K562 (cell line): ENCODE results near the gene SULT1E1. TPM values are rescaled to one million over a fixed set of nuclear protein-coding genes. Genes with fewer than 3 reads are reported as not detected.

Experiments
- ATAC-seq: fragments of 200-7000 bp; cut with Tn5 transposase; 3 replicates; pipeline ENCODE4 v1.9.1; 2020; ENCODE audit warnings: moderate library complexity
- BruUV-seq: library from RNA; stranded (reverse); fragments of 400-500 nt; replicated peaks from 2 replicates; lab custom pipeline; 2021; lab: Mats Ljungman, UMichigan
- CTCF ChIA-PET: fragments of 300-600 bp; formaldehyde crosslinking; extraction: SDS; loops from one replicate; lab custom pipeline; 2021; ENCODE audit warnings: low intra/inter-chr PET ratio; lab: Yijun Ruan, JAX
- POLR2A ChIA-PET: fragments of 300-600, 350-650 bp; sonication (Branson Sonifier 250); formaldehyde crosslinking; extraction: SDS; loops from one replicate; lab custom pipeline; 2021; ENCODE audit warnings: antibody characterized with exemption, inconsistent platforms; lab: Yijun Ruan, JAX
- DNase-seq, 4 experiments: peaks; one replicate each; pipeline versions ENCODE4 v3.0.0 to v3.0.0-alpha.2; 2011 to 2018; ENCODE audit warnings: low spot score in 3 of 4, mixed read lengths in 3 of 4; ENCODE audit errors: extremely low read depth in 1 of 4
- FAIRE-seq: peaks from 2 replicates; lab custom pipeline; 2011; peaks lifted over from hg19 to GRCh38; lab: Jason Lieb, UNC
- H2AFZ ChIP-seq: 2 replicates; pipeline ENCODE4 v1.6.0; 2011; ENCODE audit warnings: low read depth, low read length, control low read depth, inconsistent platforms
- H3K27ac ChIP-seq: fragments of 200-600 bp; 3 replicates; pipeline ENCODE4 v1.8.0; 2011; ENCODE audit warnings: low read depth, mild to moderate bottlenecking, control low read depth, inconsistent platforms, low read length, moderate library complexity, mixed read lengths; ENCODE audit errors: extremely low read depth
- H3K27me3 ChIP-seq, 2 experiments: fragments of 300-600 bp in 1 of 2; 2 replicates in 1 of 2; 3 replicates in 1 of 2; pipeline versions ENCODE4 v1.6.0 to v1.8.0; 2011; ENCODE audit warnings: inconsistent platforms in 2 of 2, low read length in 2 of 2, mild to moderate bottlenecking in 1 of 2, mixed read lengths in 1 of 2, moderate library complexity in 1 of 2; ENCODE audit not compliant: control insufficient read depth in 2 of 2, insufficient read depth in 2 of 2
- H3K36me3 ChIP-seq: fragments of 300-600 bp; 3 replicates; pipeline ENCODE4 v1.8.0; 2011; ENCODE audit warnings: mild to moderate bottlenecking, low read length, inconsistent platforms; ENCODE audit not compliant: control insufficient read depth, insufficient read depth
- H3K4me1 ChIP-seq, 2 experiments: fragments of 200-600 bp in 1 of 2; replicated peaks in 1 of 2; 2 replicates in 1 of 2; 3 replicates in 1 of 2; pipeline versions ENCODE4 v1.5.1 to v1.8.0; 2011; ENCODE audit warnings: inconsistent platforms in 2 of 2, low read length in 2 of 2, mild to moderate bottlenecking in 1 of 2, mixed read lengths in 1 of 2, moderate library complexity in 1 of 2; ENCODE audit not compliant: control insufficient read depth in 2 of 2, insufficient read depth in 2 of 2
- H3K4me2 ChIP-seq: 2 replicates; pipeline ENCODE4 v1.6.1; 2011; ENCODE audit warnings: low read length, control low read depth, inconsistent platforms, mixed read lengths; ENCODE audit not compliant: insufficient read depth
- H3K4me3 ChIP-seq: fragments of 200-600 bp; sonication (generic), shearing (Covaris generic); 2 replicates; pipeline ENCODE4 v1.5.1; 2016; ENCODE audit warnings: control low read depth, inconsistent platforms
- H3K79me2 ChIP-seq: fragments of 200-600 bp; 3 replicates; pipeline ENCODE4 v1.8.0; 2011; ENCODE audit warnings: low read length, inconsistent platforms; ENCODE audit not compliant: control insufficient read depth, insufficient read depth
- H3K9ac ChIP-seq, 2 experiments: 2 replicates each; pipeline versions ENCODE4 v1.6.0 to v1.6.1; 2011; ENCODE audit warnings: low read depth in 2 of 2, low read length in 2 of 2, control low read depth in 1 of 2, inconsistent platforms in 1 of 2, mild to moderate bottlenecking in 1 of 2, mixed read lengths in 1 of 2; ENCODE audit not compliant: insufficient read depth in 1 of 2
- H3K9me1 ChIP-seq: one replicate; pipeline ENCODE4 v1.6.0; 2011; ENCODE audit warnings: inconsistent platforms, mild to moderate bottlenecking, low read length, moderate library complexity; ENCODE audit not compliant: control insufficient read depth, insufficient read depth
- H3K9me3 ChIP-seq: replicated peaks from 2 replicates; pipeline ENCODE4 v1.5.1; 2011; ENCODE audit warnings: low read depth, low read length, inconsistent platforms; ENCODE audit not compliant: control insufficient read depth, insufficient read depth
- H4K20me1 ChIP-seq: replicated peaks from 2 replicates; pipeline ENCODE4 v1.6.1; 2011; ENCODE audit warnings: low read length, inconsistent platforms, mixed read lengths; ENCODE audit not compliant: control insufficient read depth, insufficient read depth
- BDP1 ChIP-seq: IDR thresholded peaks from 3 replicates; pipeline ENCODE4 v1.6.1; 2011; ENCODE audit not compliant: insufficient read length, insufficient read depth
- BRF1 ChIP-seq: IDR thresholded peaks from 3 replicates; pipeline ENCODE4 v1.6.1; 2011; ENCODE audit warnings: borderline replicate concordance, mild to moderate bottlenecking; ENCODE audit not compliant: insufficient read length; ENCODE audit errors: extremely low read depth
- DIDO1 ChIP-seq: fragments of 450-650 bp; IDR thresholded peaks from 2 replicates; pipeline ENCODE4 v1.6.1; 2016; ENCODE audit warnings: low read depth, missing biosample characterization, missing genetic modification characterization
- GATAD2A ChIP-seq: fragments of 450-650 bp; IDR thresholded peaks from 2 replicates; pipeline ENCODE4 v1.6.1; 2017
- POLR2A ChIP-seq: fragments of 450-650 bp; conservative IDR thresholded peaks from 2 replicates; pipeline ENCODE4 v1.6.1; 2016
- PRDM10 ChIP-seq: fragments of 450-650 bp; IDR thresholded peaks from 2 replicates; pipeline ENCODE4 v1.6.1; 2018; ENCODE audit not compliant: partially characterized antibody
- RREB1 ChIP-seq: fragments of 250-450 bp; sonication (Bioruptor Pico); IDR thresholded peaks from 2 replicates; pipeline ENCODE4 v1.4.0; 2020
- TSC22D4 ChIP-seq: fragments of 450-650 bp; IDR thresholded peaks from 2 replicates; pipeline ENCODE4 v1.6.1; 2016; ENCODE audit warnings: missing genetic modification characterization, missing biosample characterization, control low read depth
- ZNF133 ChIP-seq: fragments of 250-450 bp; sonication (Bioruptor Pico); IDR thresholded peaks from 2 replicates; pipeline ENCODE4 v1.4.0; 2020; ENCODE audit warnings: mild to moderate bottlenecking
- ZNF449 ChIP-seq: fragments of 250-450 bp; sonication (Bioruptor Pico); IDR thresholded peaks from 2 replicates; pipeline ENCODE4 v1.8.0; 2022; ENCODE audit warnings: moderate library complexity, mild to moderate bottlenecking, inconsistent platforms
- ZNF780A ChIP-seq: fragments of 250-450 bp; sonication (Bioruptor Pico); IDR thresholded peaks from 2 replicates; pipeline ENCODE4 v1.5.0; 2021; ENCODE audit warnings: mild to moderate bottlenecking
- WGBS: fragments of 100-300 bp; shearing (Covaris generic); methylation state at CpG from one replicate; pipeline ENCODE4 v1.1.6; 2016; ENCODE audit warnings: low coverage, mixed read lengths; ENCODE audit not compliant: insufficient coverage; ENCODE audit errors: missing lambda C conversion rate; 5-methylcytosine and 5-hydroxymethylcytosine counted together
- in situ Hi-C: fragments of 300-500 bp; cut with MboI; formaldehyde crosslinking; loops from 4 replicates; pipeline ENCODE4 v1.15.0; 2018; ENCODE audit warnings: inconsistent platforms, mixed read lengths
- intact Hi-C: fragments of 100-400 bp; cut with micrococcal nuclease; formaldehyde crosslinking; loops from 2 replicates; pipeline ENCODE4 v1.14.2; 2022
- polyA plus RNA-seq, 8 experiments: library from polyadenylated mRNA; depleted of rRNA in 4 of 8; stranded (reverse) in 5 of 8; unstranded in 3 of 8; fragments of >200 nt; fragmentation: Nextera tagmentation in 2 of 8; fragmentation: Illumina TruSeq in 1 of 8; extraction: Ambion mirVana in 2 of 8; extraction: Trizol in 1 of 8; gene quantifications; 2 replicates each; pipeline versions ENCODE4 v1.2.1 to v1.2.3, GENCODE V29; 2011 to 2014; ENCODE audit warnings: inconsistent platforms in 1 of 8, missing spikeins in 1 of 8
- total RNA-seq, 7 experiments: library from RNA; depleted of rRNA in 6 of 7; stranded (reverse); fragments of >200 nt in 6 of 7; fragmentation: Illumina TruSeq in 2 of 7; extraction: Trizol in 2 of 7; gene quantifications; 2 replicates each; pipeline versions ENCODE4 v1.2.1 to v1.2.3, GENCODE V29; 2011 to 2021; ENCODE audit warnings: low replicate concordance in 1 of 7

Gene SULT1E1
- total and polyA plus RNA-seq, 9 of the 15 experiments (the other 6 are each of a cell fraction or from before 2014, with no cell fraction given), result not detected

- FAIRE-seq, result no peak
- H3K4me2 ChIP-seq, result no peak overlapping the region
- 0% methylated on average over 5 of the region's 5 CpGs for WGBS
Observed at GRCh38 chr4:69831270-69831627, 28.7 kb downstream of the SULT1E1 start.

More at GRCh38 chr4:69831270-69831627, 28.7 kb downstream of the SULT1E1 start:
- in situ Hi-C loops, result no loop called here
- TF ChIP-seq BDP1, result no peak
- TF ChIP-seq BRF1, result no peak
- TF ChIP-seq ZNF449 (CRISPR knock-in tag), result no peak
- no peak for TF ChIP-seq RREB1 (CRISPR knock-in tag)
- no peak for TF ChIP-seq ZNF780A (CRISPR knock-in tag)
- no peak for TF ChIP-seq TSC22D4
- no peak for TF ChIP-seq POLR2A
- no peak for TF ChIP-seq ZNF133 (CRISPR knock-in tag)
- no peak for TF ChIP-seq DIDO1
- TF ChIP-seq GATAD2A, result no peak
- no peak for TF ChIP-seq PRDM10
- TF ChIP-seq, all 486 proteins: peak for 0
- H3K4me1 ChIP-seq, result no peaks in the 10 kb centered on the region; a peak in 1 of 5 replicates
- H3K9me1 ChIP-seq, result no peaks in the 10 kb centered on the region
- H3K36me3 ChIP-seq, result no peaks in the 10 kb centered on the region
- ChIA-PET POLR2A (no interaction called here), CTCF (no interaction called here)
- no peak for DNase-seq
- no peak overlapping the region for H2AFZ ChIP-seq
- no peaks in the 10 kb centered on the region for H4K20me1 ChIP-seq
- no peaks in the 10 kb centered on the region for H3K9me3 ChIP-seq
- H3K27ac ChIP-seq, result no peak overlapping the region
- H3K9ac ChIP-seq, result no peak overlapping the region
- intact Hi-C loops, result no loop called here
- no peaks in the 10 kb centered on the region for H3K27me3 ChIP-seq
- no peak overlapping the region for H3K4me3 ChIP-seq
- H3K79me2 ChIP-seq, result no peaks in the 10 kb centered on the region
- ATAC-seq, result no peak
- BruUV-seq, result no TSS peak
